GM21360 (cell line): ENCODE measurements around the gene PUM2.

Source experiments
- ATAC-seq: cut with Tn5 transposase; IDR thresholded peaks from one replicate; pipeline ENCODE4 v1.9.1; 2021; ENCODE audit warnings: mild to moderate bottlenecking, moderate library complexity; ENCODE audit not compliant: unreplicated experiment

Gene PUM2

DNA sequence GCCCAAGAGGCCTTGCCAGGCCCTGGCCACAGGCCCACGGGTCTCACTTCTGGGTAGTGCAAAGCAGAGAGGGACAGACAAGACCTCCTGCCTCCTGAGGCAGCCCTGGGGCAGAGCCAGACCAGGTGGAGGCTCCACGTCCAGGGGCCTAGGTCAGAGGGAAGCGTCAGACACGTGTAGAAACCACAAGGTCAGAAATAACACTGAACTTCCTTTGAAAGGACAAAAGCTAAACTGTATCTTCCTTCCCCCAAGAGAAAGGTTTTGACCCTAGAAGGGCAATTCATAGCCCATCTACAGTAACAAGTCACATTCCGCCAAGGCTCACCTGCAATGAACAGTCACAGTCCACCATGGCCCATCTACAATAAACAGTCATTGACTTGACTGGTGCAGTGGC is 143.6 kb downstream of the PUM2 start:
- ATAC-seq = no peak

- no peak for ATAC-seq
Measured at GRCh38 chr2:20205915-20206524, 144.6 kb downstream of the PUM2 start.

DNA sequence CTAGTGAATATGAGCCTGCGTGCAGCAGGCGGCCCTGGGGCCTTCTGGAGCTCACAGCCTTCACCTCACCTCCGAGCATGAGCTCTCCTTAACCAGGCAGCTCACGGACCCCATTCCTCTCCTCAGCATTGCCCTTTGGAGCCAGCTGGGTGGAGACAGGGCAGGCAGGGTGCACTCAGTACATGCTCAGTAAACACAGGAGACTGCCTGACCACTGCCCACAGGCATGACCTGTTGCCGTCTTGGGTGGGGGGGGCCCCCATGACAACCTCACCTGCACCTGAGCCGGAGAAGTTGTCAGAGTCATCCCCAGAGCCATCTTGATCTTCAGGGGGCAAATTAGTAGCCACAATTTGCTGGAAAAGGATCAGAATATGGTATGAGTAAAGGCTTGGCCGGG is 145.6 kb downstream of the PUM2 start:
- ATAC-seq = no peak

- ATAC-seq = no peak
Measured at GRCh38 chr2:20203521-20204225, 147.0 kb downstream of the PUM2 start.

GRCh38 chr2:20203072-20203471 is 147.6 kb downstream of the PUM2 start:
- no peak for ATAC-seq

- ATAC-seq = no peak
Measured at GRCh38 chr2:20201671-20202070, 149.0 kb downstream of the PUM2 start.

DNA sequence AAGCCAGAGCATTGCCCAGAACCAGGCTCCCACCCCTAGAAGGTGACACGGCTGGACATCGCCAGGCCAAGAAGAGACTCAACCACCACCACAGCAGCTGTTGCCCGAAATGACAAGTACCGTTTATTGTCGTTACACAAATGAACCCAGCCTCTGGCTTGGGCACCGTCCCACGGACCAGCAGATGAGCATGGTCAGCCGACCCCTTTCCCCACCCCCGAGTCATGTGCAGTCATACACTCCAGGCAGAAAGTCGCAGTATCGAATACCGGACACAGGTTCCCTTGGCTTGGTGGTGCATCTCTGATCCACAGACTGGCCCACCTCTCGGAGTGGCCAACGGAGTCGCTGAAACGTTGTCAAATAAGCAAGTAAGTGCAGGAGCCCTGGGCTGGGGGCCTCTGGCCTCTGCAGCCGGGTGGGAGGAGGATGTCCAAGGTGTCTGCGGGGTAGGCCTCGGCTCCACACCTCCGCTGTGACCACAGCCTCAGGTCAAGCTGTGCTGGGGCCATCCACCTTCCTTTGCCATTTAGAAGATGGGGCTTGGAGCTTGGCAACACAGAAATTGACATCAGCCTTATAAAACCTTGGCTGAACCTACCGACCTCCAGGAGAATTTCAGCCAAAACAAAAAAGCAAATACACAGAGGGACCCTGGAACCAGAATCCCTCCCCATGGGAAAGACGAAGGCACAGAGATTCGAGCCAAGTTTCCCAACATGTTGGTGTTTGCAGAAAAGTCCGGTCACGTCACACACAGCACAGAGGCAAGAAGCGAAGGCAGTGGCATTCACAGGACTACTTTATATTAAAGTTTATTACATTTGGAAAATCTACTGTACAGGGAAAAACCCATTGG is 149.7 kb downstream of the PUM2 start:
- no peak for ATAC-seq

DNA sequence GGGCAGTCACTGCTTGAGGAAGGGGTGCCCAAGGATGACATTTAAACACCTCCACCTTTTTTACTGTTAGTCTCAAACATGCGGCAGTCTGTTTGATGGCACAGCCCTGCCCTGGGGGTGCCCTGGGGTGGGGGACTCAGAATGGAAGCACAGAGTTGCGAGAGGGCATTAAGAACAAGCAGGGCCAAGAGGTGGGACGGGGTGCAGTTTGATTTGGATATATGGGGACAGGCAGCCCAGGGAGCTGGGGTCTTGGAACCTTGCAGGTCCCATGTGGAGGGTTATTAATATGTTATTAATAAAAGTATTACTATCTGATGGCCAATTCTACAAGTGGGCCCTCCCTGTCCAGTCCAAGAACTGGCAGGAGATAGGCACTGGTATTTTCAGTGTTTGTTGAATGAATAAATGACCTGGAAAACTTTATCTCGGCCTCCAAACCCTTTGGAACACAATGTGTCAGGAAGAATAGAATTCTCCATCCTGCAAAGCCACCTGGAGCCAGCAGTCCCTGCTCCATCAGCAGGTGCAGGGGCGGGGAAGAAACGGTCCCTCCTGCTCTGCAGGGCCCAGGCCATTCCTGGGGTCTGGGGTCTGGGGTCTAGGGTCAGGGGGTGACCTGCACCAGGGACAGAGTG is 150.9 kb downstream of the PUM2 start:
- ATAC-seq = no peak

DNA sequence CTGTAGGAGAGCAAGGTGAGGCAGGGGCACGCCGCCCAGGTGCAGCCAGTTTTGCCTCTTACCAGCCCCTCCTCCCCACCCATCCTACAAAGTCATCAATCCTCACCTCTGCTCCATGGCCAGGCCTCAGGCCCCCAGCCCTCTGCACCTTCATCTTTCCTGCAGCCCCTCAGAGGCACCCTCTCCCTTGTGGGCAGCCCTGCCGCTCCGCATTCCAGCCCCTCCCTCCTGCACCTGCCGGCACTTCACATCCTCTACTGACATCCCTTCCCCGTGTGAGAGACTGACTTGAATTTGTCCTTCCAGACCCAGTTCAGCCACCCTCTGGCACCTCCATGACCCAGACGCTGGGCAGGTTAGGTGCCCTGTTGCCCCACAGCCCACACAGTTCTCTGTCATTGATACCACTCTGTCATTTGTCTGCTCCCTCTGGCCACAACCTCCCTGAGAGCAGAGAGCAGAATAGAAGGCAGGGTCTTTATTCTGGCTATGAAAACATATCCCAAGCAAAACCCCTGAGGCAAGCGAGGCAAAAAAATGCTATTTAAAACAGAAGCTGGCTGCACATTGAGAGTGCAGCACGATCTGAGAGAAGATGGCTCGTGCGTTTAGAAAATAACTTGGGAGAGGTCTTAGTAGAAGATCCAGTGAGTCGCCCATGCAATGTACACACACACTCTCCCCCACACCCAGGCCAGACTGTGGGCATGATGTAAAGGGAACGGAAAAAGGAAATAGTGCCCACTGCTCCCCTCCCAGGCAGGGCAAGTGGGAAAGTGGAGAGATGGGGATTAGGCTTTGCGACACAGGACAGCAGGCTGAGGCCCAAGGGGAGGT is 151.6 kb downstream of the PUM2 start:
- ATAC-seq = no peak
